ENCODE measurements around the gene RNF215.
"Not testable (repeated sequence)": the region's sequence is repeated elsewhere in the genome, so short reads cannot be mapped to it uniquely, and the experiment has no call there.

The RNF215 gene

GRCh38 chr22:30408388-30409102, 21.3 kb upstream of the RNF215 start:
- DNase-seq, result peak; percentile 61
- no peak overlapping the region for H3K4me3 ChIP-seq (ENCODE audit: low read depth, low read length)
- in situ Hi-C loops (cut with HindIII; ENCODE audit: low pct_ligation_motif_present, low sequenced_read_pairs), result no loop called here

GRCh38 chr22:30406400-30406799, 19.2 kb upstream of the RNF215 start:
- no peak overlapping the region for H3K27ac ChIP-seq
- in situ Hi-C loops (cut with HindIII; ENCODE audit: low pct_ligation_motif_present, low sequenced_read_pairs), result no loop called here
- peaks cover 71% of the 10 kb centered on the region for H3K36me3 ChIP-seq (replicated peaks)
- no peak for TF ChIP-seq CTCF (IDR thresholded peaks at IDR 0.05; ENCODE audit: low read depth, low read length, missing control alignments)
- no peaks in the 10 kb centered on the region for H3K27me3 ChIP-seq (replicated peaks)
- DNase-seq, result no peak
- no peak overlapping the region for H3K4me3 ChIP-seq (ENCODE audit: low read depth, low read length)

More at GRCh38 chr22:30408388-30409102, 21.3 kb upstream of the RNF215 start:
- H3K27ac ChIP-seq, result peak overlapping the region; percentile 57
- TF ChIP-seq CTCF (IDR thresholded peaks at IDR 0.05; ENCODE audit: low read depth, low read length, missing control alignments), result no peak
- H3K27me3 ChIP-seq (replicated peaks), result no peaks in the 10 kb centered on the region
- H3K36me3 ChIP-seq (replicated peaks), result peaks cover 75% of the 10 kb centered on the region

GRCh38 chr22:30405731-30406130, 18.5 kb upstream of the RNF215 start:
- in situ Hi-C loops (cut with HindIII; ENCODE audit: low pct_ligation_motif_present, low sequenced_read_pairs), result no loop called here
- H3K36me3 ChIP-seq (replicated peaks), result peaks cover 65% of the 10 kb centered on the region
- H3K4me3 ChIP-seq (ENCODE audit: low read depth, low read length), result no peak overlapping the region
- DNase-seq, result no peak
- H3K27me3 ChIP-seq (replicated peaks), result no peaks in the 10 kb centered on the region
- no peak for TF ChIP-seq CTCF (IDR thresholded peaks at IDR 0.05; ENCODE audit: low read depth, low read length, missing control alignments)
- H3K27ac ChIP-seq, result no peak overlapping the region

GRCh38 chr22:30404307-30404706, 17.1 kb upstream of the RNF215 start:
- H3K36me3 ChIP-seq (replicated peaks), result peaks cover 61% of the 10 kb centered on the region
- no peak overlapping the region for H3K4me3 ChIP-seq (ENCODE audit: low read depth, low read length)
- H3K27ac ChIP-seq, result no peak overlapping the region
- in situ Hi-C loops (cut with HindIII; ENCODE audit: low pct_ligation_motif_present, low sequenced_read_pairs), result no loop called here
- no peak for DNase-seq
- H3K27me3 ChIP-seq (replicated peaks), result no peaks in the 10 kb centered on the region
- TF ChIP-seq CTCF (IDR thresholded peaks at IDR 0.05; ENCODE audit: low read depth, low read length, missing control alignments), result no peak

- in situ Hi-C loops (cut with HindIII; ENCODE audit: low pct_ligation_motif_present, low sequenced_read_pairs); DNase-seq: not testable (repeated sequence)
- peaks cover 52% of the 10 kb centered on the region for H3K36me3 ChIP-seq (replicated peaks)
These were observed 15.5 kb upstream of the RNF215 start for GRCh38 chr22:30402766-30403104.

GRCh38 chr22:30402028-30402765, 15.0 kb upstream of the RNF215 start:
- no peak overlapping the region for H3K4me3 ChIP-seq (ENCODE audit: low read depth, low read length)

More at GRCh38 chr22:30402766-30403104, 15.5 kb upstream of the RNF215 start:
- H3K27me3 ChIP-seq (replicated peaks); H3K27ac ChIP-seq; H3K4me3 ChIP-seq (ENCODE audit: low read depth, low read length): not testable (repeated sequence)

GRCh38 chr22:30401024-30401423, 13.8 kb upstream of the RNF215 start:
- H3K27ac ChIP-seq; H3K27me3 ChIP-seq (replicated peaks); DNase-seq; H3K4me3 ChIP-seq (ENCODE audit: low read depth, low read length); in situ Hi-C loops (cut with HindIII; ENCODE audit: low pct_ligation_motif_present, low sequenced_read_pairs): not testable (repeated sequence)
- peaks cover 34% of the 10 kb centered on the region for H3K36me3 ChIP-seq (replicated peaks)

More at GRCh38 chr22:30402028-30402765, 15.0 kb upstream of the RNF215 start:
- no peaks in the 10 kb centered on the region for H3K27me3 ChIP-seq (replicated peaks)
- no peak overlapping the region for H3K27ac ChIP-seq
- peaks cover 46% of the 10 kb centered on the region for H3K36me3 ChIP-seq (replicated peaks)
- in situ Hi-C loops (cut with HindIII; ENCODE audit: low pct_ligation_motif_present, low sequenced_read_pairs), result no loop called here
- no peak for DNase-seq
- TF ChIP-seq CTCF (IDR thresholded peaks at IDR 0.05; ENCODE audit: low read depth, low read length, missing control alignments), result no peak

Data from brain microvascular endothelial cell (primary cell).